C4-2B (cell line): ENCODE data around the gene CYP21A2.
"Not testable (repeated sequence)": the region's sequence is repeated elsewhere in the genome, so short reads cannot be mapped to it uniquely, and the experiment has no call there.

ENCODE experiments used
- CTCF ChIP-seq: fragments of 450-650 bp; conservative IDR thresholded peaks from 2 replicates; pipeline ENCODE4 v1.5.1; 2017; ENCODE audit warnings: mild to moderate bottlenecking
- ZFX ChIP-seq: fragments of 450-650 bp; IDR thresholded peaks from 2 replicates; pipeline ENCODE4 v1.6.1; 2017

GRCh38 chr6:32004393-32004792 is 33.8 kb upstream of the CYP21A2 start:
- not testable (repeated sequence) for TF ChIP-seq CTCF, ZFX
